ENCODE data around the gene HERC4. TPM values are rescaled to one million over a fixed set of nuclear protein-coding genes. Genes with fewer than 3 reads are reported as not detected.

The HERC4 gene
- total RNA-seq, 1 donor from 2014 or later: 63.6 TPM

DNA sequence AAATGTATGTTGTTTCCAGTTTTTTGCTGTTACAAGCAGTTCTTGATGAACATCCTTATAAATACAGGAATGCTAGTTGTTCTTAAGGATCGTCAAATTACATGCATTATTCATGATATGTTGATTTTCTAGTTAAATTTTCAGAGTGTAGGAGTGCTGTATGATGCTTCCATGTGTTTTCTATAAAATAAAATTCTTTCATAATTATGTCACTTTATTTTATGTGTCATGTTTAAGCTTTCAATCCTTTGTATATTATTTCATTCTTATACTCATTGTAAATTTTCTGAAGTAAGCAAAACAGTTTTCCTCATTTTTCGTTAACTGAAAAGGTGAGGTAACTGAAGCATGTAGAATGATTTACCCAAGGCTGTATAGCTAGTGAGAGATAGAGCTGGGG is 17.4 kb upstream of the HERC4 start:
- Histone ChIP-seq H3K36me3 (no peaks in the 10 kb centered on the region), H3K4me3 (no peak overlapping the region), H3K27ac (no peak overlapping the region), H3K9me3 (no peaks in the 10 kb centered on the region), H3K27me3 (ENCODE audit: low read depth) (no peaks in the 10 kb centered on the region), H3K4me1 (no peaks in the 10 kb centered on the region)
- TF ChIP-seq, protein P1, sequence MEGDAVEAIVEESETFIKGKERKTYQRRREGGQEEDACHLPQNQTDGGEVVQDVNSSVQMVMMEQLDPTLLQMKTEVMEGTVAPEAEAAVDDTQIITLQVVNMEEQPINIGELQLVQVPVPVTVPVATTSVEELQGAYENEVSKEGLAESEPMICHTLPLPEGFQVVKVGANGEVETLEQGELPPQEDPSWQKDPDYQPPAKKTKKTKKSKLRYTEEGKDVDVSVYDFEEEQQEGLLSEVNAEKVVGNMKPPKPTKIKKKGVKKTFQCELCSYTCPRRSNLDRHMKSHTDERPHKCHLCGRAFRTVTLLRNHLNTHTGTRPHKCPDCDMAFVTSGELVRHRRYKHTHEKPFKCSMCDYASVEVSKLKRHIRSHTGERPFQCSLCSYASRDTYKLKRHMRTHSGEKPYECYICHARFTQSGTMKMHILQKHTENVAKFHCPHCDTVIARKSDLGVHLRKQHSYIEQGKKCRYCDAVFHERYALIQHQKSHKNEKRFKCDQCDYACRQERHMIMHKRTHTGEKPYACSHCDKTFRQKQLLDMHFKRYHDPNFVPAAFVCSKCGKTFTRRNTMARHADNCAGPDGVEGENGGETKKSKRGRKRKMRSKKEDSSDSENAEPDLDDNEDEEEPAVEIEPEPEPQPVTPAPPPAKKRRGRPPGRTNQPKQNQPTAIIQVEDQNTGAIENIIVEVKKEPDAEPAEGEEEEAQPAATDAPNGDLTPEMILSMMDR (IDR thresholded peaks at IDR 0.05): no peak
- no peak for DNase-seq
- intact Hi-C loops (cut with DNase I): no loop called here
- no peak for ATAC-seq

DNA sequence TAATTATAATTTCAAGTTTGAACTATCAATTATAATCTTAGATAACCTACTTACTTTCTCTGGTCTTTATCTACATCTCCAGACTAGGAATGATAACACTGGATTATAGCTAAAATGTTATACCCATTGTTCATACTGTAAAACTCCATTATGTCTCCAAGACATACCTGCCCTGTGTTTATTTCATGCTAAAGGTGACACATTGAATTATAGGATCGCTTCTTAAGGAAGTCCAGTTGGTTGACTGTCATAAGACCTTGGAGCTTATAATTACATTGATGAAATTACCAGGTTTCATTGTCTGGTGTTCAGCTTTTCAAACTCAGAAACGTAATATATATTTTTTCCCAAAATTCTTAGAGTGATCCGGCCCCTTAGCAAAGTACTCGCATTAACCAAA is 15.5 kb upstream of the HERC4 start:
- Histone ChIP-seq H3K27me3 (ENCODE audit: low read depth) (no peaks in the 10 kb centered on the region), H3K4me1 (no peaks in the 10 kb centered on the region), H3K36me3 (no peaks in the 10 kb centered on the region), H3K27ac (no peak overlapping the region), H3K4me3 (no peak overlapping the region), H3K9me3 (no peaks in the 10 kb centered on the region)
- ATAC-seq (no peak), DNase-seq (no peak)
- TF ChIP-seq, protein P1 (IDR thresholded peaks at IDR 0.05): no peak
- intact Hi-C loops (cut with DNase I): no loop called here

DNA sequence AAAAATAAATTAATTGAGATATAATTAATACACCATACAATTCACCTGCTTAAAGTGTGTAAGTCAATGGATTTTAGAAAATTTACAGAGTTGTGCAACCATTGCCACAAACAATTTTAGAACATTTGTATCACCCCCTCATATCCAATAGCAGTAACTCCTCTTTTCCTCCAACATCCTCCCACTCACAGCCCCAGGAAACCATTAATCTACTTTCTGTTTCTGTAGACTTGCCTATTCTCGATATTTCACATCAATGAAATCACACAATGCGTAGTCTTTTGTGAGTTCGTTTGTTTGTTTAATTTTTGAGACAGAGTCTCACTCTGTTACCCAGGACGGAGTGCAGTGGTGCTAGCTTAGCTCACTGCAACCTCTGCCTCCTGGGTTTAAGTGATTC is 13.7 kb upstream of the HERC4 start:
- Histone ChIP-seq H3K9me3 (no peaks in the 10 kb centered on the region), H3K4me3 (no peak overlapping the region), H3K4me1 (no peaks in the 10 kb centered on the region), H3K36me3 (no peaks in the 10 kb centered on the region), H3K27ac (no peak overlapping the region), H3K27me3 (ENCODE audit: low read depth) (no peaks in the 10 kb centered on the region)
- DNase-seq: no peak
- ATAC-seq: no peak
- TF ChIP-seq, protein P1 (IDR thresholded peaks at IDR 0.05): no peak
- intact Hi-C loops (cut with DNase I): no loop called here

DNA sequence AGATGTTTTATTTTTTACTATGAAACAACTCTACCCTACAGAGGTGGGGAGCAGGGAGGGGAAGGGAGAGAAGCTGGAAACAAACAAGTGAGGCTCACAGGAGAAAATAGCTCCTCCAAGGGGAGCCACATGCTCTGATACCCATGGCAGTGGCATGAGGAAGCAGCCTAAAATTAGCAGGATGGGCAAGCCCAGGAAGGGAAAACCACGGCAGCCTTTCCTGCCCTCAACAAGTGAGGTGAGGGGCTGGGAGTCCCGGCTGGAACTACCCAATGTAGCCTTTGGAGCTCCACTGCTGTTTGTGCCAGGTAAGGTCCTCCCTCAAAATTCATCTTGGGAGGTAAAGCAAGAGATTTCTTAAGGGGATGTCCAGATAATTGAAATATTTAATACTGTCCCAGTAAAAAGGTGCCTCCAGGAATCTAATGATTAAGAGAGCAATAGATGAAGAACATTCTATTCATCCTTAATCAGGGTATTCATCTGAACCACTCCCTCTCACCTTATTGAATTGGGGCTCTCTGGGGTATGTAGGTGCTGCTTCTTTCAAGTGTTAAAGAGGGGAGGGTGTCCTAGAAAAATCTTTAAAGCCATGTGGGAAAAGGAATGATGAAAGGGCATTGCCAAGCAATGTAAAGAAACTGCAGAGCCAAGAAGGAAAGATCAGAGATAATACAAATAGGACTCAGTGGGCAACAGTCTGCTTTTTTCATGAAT is 12.8 kb upstream of the HERC4 start:
- no peak for DNase-seq
- intact Hi-C loops (cut with DNase I): no loop called here
- Histone ChIP-seq H3K4me1 (no peaks in the 10 kb centered on the region), H3K27me3 (ENCODE audit: low read depth) (no peaks in the 10 kb centered on the region), H3K36me3 (no peaks in the 10 kb centered on the region), H3K4me3 (no peak overlapping the region), H3K27ac (no peak overlapping the region), H3K9me3 (no peaks in the 10 kb centered on the region)
- no peak for ATAC-seq
- TF ChIP-seq, protein P1 (IDR thresholded peaks at IDR 0.05): no peak

DNA sequence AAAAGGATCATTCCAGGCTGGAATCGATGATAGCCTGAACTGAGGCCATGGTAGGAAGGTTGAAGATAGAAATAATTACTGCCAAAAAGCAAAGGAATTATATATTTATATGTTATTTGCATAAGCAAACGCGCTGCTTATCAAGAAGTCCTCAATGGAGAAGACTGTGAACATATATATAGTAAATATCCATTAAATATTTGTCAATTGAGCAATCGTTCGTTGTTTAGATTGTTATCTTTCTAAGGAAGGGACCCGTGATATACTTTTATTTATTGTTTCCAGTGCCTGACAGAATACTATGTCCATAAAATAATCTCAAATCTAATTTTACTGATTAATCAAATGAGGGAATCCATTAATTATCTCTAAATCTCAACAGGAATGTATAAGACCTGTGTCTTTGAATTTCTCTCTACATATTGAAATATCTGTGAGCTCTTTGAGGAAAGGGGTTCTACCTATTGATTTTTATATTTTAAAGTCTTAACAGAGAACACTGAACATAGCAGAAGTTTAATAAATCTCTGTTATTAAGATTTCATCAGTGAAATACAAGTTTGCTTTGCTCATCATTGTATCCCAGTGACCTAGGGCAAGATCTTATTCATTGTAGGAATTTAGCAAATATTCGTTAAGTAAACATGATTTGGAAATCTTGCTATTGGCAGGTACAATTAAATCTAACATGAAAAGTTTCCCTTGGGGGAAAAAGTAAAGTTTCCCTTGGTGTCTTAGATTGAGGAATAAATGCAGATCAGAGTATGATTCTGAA is 12.0 kb upstream of the HERC4 start:
- Histone ChIP-seq H3K4me1 (no peaks in the 10 kb centered on the region), H3K9me3 (no peaks in the 10 kb centered on the region), H3K27me3 (ENCODE audit: low read depth) (no peaks in the 10 kb centered on the region), H3K36me3 (no peaks in the 10 kb centered on the region), H3K27ac (no peak overlapping the region), H3K4me3 (no peak overlapping the region)
- DNase-seq (no peak), ATAC-seq (no peak)
- intact Hi-C loops (cut with DNase I): no loop called here
- TF ChIP-seq, protein P1 (IDR thresholded peaks at IDR 0.05): no peak

Measured in lower lobe of right lung (tissue), 2 donors.